ENCODE measurements around the gene MYO16. TPM values are rescaled to one million over a fixed set of nuclear protein-coding genes. Genes with fewer than 3 reads are reported as not detected.

The MYO16 gene
- polyA plus RNA-seq, 1 donor from 2014 or later, result 2.5 TPM

DNA sequence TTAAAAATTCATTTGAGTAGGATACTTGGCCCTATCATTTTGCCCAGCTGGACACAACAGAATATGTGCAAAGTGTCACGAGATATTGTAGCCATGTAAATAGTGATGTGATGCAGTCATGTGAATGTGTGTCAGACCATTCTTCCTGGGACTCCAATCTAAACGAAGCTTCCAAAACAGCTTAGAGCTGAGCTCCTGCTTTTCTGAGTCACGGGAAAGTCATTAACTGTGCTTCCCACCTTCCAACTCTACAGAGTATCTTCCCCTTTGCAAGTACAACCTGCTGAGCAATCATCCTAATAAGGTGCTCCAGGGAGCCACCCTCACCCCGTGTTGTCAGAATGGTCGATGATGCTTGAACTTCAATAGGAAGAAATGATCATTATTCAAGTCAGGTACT is 294.7 kb downstream of the MYO16 start:
- no peaks in the 10 kb centered on the region for H3K27me3 ChIP-seq (ENCODE audit: insufficient read depth, low read depth, low read length)
- H3F3A ChIP-seq (ENCODE audit: insufficient read depth, low read length, poor library complexity, severe bottlenecking), result no peaks in the 10 kb centered on the region
- H2AFZ ChIP-seq (ENCODE audit: low read depth, low read length), result no peak overlapping the region
- TF ChIP-seq TAF1 (IDR thresholded peaks at IDR 0.05; ENCODE audit: low read depth) (no peak), RAD21 (conservative IDR thresholded peaks at IDR 0.05) (no peak)
- no peaks in the 10 kb centered on the region for H3K36me3 ChIP-seq (ENCODE audit: insufficient read depth, low read length)
- no peak overlapping the region for H3K27ac ChIP-seq (ENCODE audit: low read length)
- no peak overlapping the region for H3K4me3 ChIP-seq (ENCODE audit: low read length)
- no peaks in the 10 kb centered on the region for H3K79me2 ChIP-seq (replicated peaks; ENCODE audit: insufficient read depth, low read length)
- H3K9ac ChIP-seq (ENCODE audit: low read length), result no peak overlapping the region
- H3K9me2 ChIP-seq (ENCODE audit: insufficient read depth, low read length), result no peaks in the 10 kb centered on the region
- no peak overlapping the region for H3K4me2 ChIP-seq (ENCODE audit: low read length)
- no peaks in the 10 kb centered on the region for H4K20me1 ChIP-seq (ENCODE audit: insufficient read depth)
- no peaks in the 10 kb centered on the region for H3K9me3 ChIP-seq (ENCODE audit: low read length)

DNA sequence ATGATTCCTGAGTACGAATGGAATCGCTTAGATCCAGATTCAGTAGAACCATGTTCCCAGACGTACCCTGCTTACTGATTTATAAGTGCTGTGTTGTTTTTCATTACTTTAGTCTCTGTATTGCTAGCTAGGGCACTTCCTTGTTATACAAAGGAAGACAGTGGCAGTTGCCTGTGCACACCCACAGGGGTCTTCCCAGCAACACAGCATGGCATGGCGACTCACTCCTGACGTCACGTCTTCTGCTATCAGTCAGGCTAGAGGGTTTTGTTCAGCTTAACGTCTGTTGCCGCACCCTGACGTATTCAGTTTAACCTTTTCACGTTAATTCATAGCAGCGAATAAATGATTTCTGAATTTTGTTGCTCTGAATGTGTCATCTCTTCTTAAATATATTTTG is 295.1 kb downstream of the MYO16 start:
- no peaks in the 10 kb centered on the region for H3K27me3 ChIP-seq (ENCODE audit: insufficient read depth, low read depth, low read length)
- no peaks in the 10 kb centered on the region for H3K9me3 ChIP-seq (ENCODE audit: low read length)
- H3K27ac ChIP-seq (ENCODE audit: low read length), result no peak overlapping the region
- H3K36me3 ChIP-seq (ENCODE audit: insufficient read depth, low read length), result no peaks in the 10 kb centered on the region
- no peak overlapping the region for H3K4me2 ChIP-seq (ENCODE audit: low read length)
- TF ChIP-seq EP300 (conservative IDR thresholded peaks at IDR 0.05; ENCODE audit: poor library complexity, severe bottlenecking) (no peak), MXI1 (conservative IDR thresholded peaks at IDR 0.05; ENCODE audit: poor library complexity, severe bottlenecking) (no peak), SMC3 (conservative IDR thresholded peaks at IDR 0.05; ENCODE audit: poor library complexity) (no peak), POLR2AphosphoS5 (IDR thresholded peaks at IDR 0.05) (no peak), TAF1 (IDR thresholded peaks at IDR 0.05; ENCODE audit: low read depth) (no peak), EZH2 (IDR thresholded peaks at IDR 0.05; ENCODE audit: borderline replicate concordance, insufficient read depth, low read length, poor library complexity, severe bottlenecking) (no peak), RAD21 (conservative IDR thresholded peaks at IDR 0.05) (no peak)
- TF ChIP-seq, protein P1, sequence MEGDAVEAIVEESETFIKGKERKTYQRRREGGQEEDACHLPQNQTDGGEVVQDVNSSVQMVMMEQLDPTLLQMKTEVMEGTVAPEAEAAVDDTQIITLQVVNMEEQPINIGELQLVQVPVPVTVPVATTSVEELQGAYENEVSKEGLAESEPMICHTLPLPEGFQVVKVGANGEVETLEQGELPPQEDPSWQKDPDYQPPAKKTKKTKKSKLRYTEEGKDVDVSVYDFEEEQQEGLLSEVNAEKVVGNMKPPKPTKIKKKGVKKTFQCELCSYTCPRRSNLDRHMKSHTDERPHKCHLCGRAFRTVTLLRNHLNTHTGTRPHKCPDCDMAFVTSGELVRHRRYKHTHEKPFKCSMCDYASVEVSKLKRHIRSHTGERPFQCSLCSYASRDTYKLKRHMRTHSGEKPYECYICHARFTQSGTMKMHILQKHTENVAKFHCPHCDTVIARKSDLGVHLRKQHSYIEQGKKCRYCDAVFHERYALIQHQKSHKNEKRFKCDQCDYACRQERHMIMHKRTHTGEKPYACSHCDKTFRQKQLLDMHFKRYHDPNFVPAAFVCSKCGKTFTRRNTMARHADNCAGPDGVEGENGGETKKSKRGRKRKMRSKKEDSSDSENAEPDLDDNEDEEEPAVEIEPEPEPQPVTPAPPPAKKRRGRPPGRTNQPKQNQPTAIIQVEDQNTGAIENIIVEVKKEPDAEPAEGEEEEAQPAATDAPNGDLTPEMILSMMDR (IDR thresholded peaks at IDR 0.05; ENCODE audit: poor library complexity, severe bottlenecking), result no peak
- TF ChIP-seq, protein P2, sequence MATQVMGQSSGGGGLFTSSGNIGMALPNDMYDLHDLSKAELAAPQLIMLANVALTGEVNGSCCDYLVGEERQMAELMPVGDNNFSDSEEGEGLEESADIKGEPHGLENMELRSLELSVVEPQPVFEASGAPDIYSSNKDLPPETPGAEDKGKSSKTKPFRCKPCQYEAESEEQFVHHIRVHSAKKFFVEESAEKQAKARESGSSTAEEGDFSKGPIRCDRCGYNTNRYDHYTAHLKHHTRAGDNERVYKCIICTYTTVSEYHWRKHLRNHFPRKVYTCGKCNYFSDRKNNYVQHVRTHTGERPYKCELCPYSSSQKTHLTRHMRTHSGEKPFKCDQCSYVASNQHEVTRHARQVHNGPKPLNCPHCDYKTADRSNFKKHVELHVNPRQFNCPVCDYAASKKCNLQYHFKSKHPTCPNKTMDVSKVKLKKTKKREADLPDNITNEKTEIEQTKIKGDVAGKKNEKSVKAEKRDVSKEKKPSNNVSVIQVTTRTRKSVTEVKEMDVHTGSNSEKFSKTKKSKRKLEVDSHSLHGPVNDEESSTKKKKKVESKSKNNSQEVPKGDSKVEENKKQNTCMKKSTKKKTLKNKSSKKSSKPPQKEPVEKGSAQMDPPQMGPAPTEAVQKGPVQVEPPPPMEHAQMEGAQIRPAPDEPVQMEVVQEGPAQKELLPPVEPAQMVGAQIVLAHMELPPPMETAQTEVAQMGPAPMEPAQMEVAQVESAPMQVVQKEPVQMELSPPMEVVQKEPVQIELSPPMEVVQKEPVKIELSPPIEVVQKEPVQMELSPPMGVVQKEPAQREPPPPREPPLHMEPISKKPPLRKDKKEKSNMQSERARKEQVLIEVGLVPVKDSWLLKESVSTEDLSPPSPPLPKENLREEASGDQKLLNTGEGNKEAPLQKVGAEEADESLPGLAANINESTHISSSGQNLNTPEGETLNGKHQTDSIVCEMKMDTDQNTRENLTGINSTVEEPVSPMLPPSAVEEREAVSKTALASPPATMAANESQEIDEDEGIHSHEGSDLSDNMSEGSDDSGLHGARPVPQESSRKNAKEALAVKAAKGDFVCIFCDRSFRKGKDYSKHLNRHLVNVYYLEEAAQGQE (IDR thresholded peaks at IDR 0.05; ENCODE audit: borderline replicate concordance), result no peak
- no peaks in the 10 kb centered on the region for H3K9me2 ChIP-seq (ENCODE audit: insufficient read depth, low read length)
- H3F3A ChIP-seq (ENCODE audit: insufficient read depth, low read length, poor library complexity, severe bottlenecking), result no peaks in the 10 kb centered on the region
- no peak overlapping the region for H3K9ac ChIP-seq (ENCODE audit: low read length)
- no peaks in the 10 kb centered on the region for H4K20me1 ChIP-seq (ENCODE audit: insufficient read depth)
- no peak overlapping the region for H2AFZ ChIP-seq (ENCODE audit: low read depth, low read length)
- H3K4me3 ChIP-seq (ENCODE audit: low read length), result no peak overlapping the region
- no peaks in the 10 kb centered on the region for H3K79me2 ChIP-seq (replicated peaks; ENCODE audit: insufficient read depth, low read length)

DNA sequence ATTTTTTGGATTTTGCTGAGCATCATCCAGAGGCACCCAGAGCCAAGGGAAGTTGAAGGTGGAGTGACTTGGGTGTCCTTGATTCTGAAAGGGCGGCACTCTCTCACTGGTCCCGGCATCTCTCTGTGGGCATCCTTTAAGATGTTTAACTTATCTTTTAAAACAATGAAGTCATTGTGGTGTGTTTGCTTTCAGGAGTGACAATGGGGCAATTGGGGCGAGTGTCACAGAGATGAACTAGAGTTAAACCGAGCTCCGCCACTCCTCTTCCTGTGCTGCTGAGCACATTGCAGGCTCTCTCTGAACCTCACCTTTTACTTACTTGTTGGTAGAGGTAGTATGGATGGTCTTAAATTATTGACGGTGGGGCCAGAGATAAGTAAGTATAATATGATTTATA is 295.7 kb downstream of the MYO16 start:
- H3K9ac ChIP-seq (ENCODE audit: low read length), result no peak overlapping the region
- H3K36me3 ChIP-seq (ENCODE audit: insufficient read depth, low read length), result no peaks in the 10 kb centered on the region
- H2AFZ ChIP-seq (ENCODE audit: low read depth, low read length), result no peak overlapping the region
- H3K4me3 ChIP-seq (ENCODE audit: low read length), result no peak overlapping the region
- H3K27ac ChIP-seq (ENCODE audit: low read length), result no peak overlapping the region
- H3K79me2 ChIP-seq (replicated peaks; ENCODE audit: insufficient read depth, low read length), result no peaks in the 10 kb centered on the region
- H3K4me2 ChIP-seq (ENCODE audit: low read length), result no peak overlapping the region
- no peaks in the 10 kb centered on the region for H4K20me1 ChIP-seq (ENCODE audit: insufficient read depth)
- H3K9me2 ChIP-seq (ENCODE audit: insufficient read depth, low read length), result no peaks in the 10 kb centered on the region
- H3F3A ChIP-seq (ENCODE audit: insufficient read depth, low read length, poor library complexity, severe bottlenecking), result no peaks in the 10 kb centered on the region
- no peaks in the 10 kb centered on the region for H3K27me3 ChIP-seq (ENCODE audit: insufficient read depth, low read depth, low read length)
- no peaks in the 10 kb centered on the region for H3K9me3 ChIP-seq (ENCODE audit: low read length)
- TF ChIP-seq SMC3 (conservative IDR thresholded peaks at IDR 0.05; ENCODE audit: poor library complexity) (no peak), RAD21 (conservative IDR thresholded peaks at IDR 0.05) (no peak), EP300 (conservative IDR thresholded peaks at IDR 0.05; ENCODE audit: poor library complexity, severe bottlenecking) (no peak), TAF1 (IDR thresholded peaks at IDR 0.05; ENCODE audit: low read depth) (no peak), POLR2AphosphoS5 (IDR thresholded peaks at IDR 0.05) (no peak), MXI1 (conservative IDR thresholded peaks at IDR 0.05; ENCODE audit: poor library complexity, severe bottlenecking) (no peak), EZH2 (IDR thresholded peaks at IDR 0.05; ENCODE audit: borderline replicate concordance, insufficient read depth, low read length, poor library complexity, severe bottlenecking) (no peak)
- TF ChIP-seq, protein P2 (IDR thresholded peaks at IDR 0.05; ENCODE audit: borderline replicate concordance), result no peak
- TF ChIP-seq, protein P1 (IDR thresholded peaks at IDR 0.05; ENCODE audit: poor library complexity, severe bottlenecking), result no peak

Data from neural cell (in vitro differentiated cells).